ENCODE measurements around the gene ANKRD13A.
A peak's percentile ranks its signal among the peaks of the same experiment; 100 is the strongest.

DNA sequence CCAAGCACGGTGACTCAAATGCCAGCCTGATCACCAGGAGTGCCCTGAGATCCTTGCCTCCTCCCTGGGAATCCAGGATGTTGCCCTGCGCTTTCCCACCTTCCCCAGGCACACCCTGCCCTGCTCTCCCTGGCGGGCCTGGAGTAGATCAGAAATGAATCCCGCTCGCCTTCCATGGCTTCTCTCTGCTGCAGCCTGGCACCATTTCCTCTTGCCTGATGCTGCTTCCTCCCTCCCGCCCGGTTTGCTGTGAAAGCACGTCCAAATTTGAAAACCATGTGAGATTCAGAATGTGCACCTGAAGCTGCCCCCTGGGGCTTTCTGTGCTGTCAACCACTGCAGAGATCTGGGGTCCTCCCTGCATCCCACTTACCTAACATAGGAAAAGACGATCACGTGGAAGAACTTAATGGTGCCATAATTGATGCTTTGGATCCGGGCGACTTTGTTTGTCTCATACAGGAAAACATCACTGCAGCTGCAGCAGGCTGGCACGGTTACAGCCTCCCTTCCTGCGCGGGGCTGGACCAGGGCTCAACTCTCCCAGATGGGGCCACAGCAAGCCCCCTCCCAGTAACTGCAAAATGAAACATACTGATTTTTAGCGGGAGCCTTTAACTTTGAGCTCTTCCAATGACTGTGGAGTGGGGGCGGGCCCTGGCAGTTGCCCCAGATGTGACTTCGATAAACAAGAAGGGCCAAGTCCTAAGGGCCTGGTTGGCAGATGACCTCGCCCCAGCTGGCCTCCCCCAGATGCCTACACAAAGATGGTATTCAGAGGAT, 74.0 kb downstream of the ANKRD13A start:
- TF ChIP-seq, protein P1, sequence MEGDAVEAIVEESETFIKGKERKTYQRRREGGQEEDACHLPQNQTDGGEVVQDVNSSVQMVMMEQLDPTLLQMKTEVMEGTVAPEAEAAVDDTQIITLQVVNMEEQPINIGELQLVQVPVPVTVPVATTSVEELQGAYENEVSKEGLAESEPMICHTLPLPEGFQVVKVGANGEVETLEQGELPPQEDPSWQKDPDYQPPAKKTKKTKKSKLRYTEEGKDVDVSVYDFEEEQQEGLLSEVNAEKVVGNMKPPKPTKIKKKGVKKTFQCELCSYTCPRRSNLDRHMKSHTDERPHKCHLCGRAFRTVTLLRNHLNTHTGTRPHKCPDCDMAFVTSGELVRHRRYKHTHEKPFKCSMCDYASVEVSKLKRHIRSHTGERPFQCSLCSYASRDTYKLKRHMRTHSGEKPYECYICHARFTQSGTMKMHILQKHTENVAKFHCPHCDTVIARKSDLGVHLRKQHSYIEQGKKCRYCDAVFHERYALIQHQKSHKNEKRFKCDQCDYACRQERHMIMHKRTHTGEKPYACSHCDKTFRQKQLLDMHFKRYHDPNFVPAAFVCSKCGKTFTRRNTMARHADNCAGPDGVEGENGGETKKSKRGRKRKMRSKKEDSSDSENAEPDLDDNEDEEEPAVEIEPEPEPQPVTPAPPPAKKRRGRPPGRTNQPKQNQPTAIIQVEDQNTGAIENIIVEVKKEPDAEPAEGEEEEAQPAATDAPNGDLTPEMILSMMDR (IDR thresholded peaks at IDR 0.05), result no peak
- TF ChIP-seq POLR2A (IDR thresholded peaks at IDR 0.05; ENCODE audit: low read depth), result no peak
- peak in 1 of 2 donors; percentile 30 for TF ChIP-seq POLR2AphosphoS5 (IDR thresholded peaks at IDR 0.05)
- TF ChIP-seq EP300 (IDR thresholded peaks at IDR 0.05), result no peak
